Measurements from ENCODE around the gene UPF3A.
"Not testable (repeated sequence)": the region's sequence is repeated elsewhere in the genome, so short reads cannot be mapped to it uniquely, and the experiment has no call there.

Gene UPF3A

DNA sequence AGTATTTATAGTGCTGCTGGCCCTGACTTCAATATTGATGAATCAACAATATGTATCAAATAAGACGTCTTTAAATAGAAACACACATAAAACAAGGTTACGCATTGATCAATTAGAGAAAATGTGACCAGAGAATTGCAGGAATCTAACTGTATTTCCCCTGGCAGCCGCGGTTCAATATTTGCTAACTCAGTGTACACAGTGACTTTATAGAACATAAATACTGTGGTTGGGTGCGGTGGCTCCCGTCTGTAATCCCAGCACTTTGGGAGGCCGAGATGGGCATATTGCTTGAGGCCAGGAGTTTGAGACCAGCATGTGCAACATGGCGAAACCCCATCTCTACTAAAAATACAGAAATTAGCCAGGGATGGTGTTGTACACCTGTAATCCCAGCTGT is 22.8 kb upstream of the UPF3A start:
- DNase-seq (ENCODE audit: low spot score) = no peak
- TF ChIP-seq, protein P1, sequence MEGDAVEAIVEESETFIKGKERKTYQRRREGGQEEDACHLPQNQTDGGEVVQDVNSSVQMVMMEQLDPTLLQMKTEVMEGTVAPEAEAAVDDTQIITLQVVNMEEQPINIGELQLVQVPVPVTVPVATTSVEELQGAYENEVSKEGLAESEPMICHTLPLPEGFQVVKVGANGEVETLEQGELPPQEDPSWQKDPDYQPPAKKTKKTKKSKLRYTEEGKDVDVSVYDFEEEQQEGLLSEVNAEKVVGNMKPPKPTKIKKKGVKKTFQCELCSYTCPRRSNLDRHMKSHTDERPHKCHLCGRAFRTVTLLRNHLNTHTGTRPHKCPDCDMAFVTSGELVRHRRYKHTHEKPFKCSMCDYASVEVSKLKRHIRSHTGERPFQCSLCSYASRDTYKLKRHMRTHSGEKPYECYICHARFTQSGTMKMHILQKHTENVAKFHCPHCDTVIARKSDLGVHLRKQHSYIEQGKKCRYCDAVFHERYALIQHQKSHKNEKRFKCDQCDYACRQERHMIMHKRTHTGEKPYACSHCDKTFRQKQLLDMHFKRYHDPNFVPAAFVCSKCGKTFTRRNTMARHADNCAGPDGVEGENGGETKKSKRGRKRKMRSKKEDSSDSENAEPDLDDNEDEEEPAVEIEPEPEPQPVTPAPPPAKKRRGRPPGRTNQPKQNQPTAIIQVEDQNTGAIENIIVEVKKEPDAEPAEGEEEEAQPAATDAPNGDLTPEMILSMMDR (IDR thresholded peaks at IDR 0.05; ENCODE audit: extremely low read depth, missing control alignments) = no peak

GRCh38 chr13:114259374-114259773 is 22.0 kb upstream of the UPF3A start:
- TF ChIP-seq, protein P1 (IDR thresholded peaks at IDR 0.05; ENCODE audit: extremely low read depth, missing control alignments) = no peak
- DNase-seq (ENCODE audit: low spot score) = no peak

GRCh38 chr13:114259974-114260373 is 21.4 kb upstream of the UPF3A start:
- no peak for DNase-seq (ENCODE audit: low spot score)
- TF ChIP-seq, protein P1 (IDR thresholded peaks at IDR 0.05; ENCODE audit: extremely low read depth, missing control alignments) = no peak

DNA sequence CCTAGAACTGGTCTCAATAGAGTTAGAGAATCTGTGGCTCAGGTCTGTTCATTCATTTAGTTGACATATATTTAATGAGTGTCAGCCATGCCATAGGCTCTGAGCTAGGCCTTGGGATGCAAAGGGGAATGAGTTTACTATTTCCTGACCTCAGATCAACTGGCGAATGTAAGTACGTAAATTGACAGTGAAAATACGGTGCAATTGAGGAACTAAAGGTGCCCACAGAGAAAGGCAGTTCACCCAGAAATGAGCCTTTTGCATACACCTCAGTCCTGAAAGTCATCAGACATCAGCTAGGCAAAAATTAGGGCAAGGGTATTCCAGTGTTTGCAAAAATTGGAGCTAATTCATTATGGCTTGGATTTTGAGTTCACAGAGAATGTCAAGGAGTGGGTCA is 20.6 kb upstream of the UPF3A start:
- TF ChIP-seq, protein P1 (IDR thresholded peaks at IDR 0.05; ENCODE audit: extremely low read depth, missing control alignments) = no peak
- DNase-seq (ENCODE audit: low spot score) = no peak

DNA sequence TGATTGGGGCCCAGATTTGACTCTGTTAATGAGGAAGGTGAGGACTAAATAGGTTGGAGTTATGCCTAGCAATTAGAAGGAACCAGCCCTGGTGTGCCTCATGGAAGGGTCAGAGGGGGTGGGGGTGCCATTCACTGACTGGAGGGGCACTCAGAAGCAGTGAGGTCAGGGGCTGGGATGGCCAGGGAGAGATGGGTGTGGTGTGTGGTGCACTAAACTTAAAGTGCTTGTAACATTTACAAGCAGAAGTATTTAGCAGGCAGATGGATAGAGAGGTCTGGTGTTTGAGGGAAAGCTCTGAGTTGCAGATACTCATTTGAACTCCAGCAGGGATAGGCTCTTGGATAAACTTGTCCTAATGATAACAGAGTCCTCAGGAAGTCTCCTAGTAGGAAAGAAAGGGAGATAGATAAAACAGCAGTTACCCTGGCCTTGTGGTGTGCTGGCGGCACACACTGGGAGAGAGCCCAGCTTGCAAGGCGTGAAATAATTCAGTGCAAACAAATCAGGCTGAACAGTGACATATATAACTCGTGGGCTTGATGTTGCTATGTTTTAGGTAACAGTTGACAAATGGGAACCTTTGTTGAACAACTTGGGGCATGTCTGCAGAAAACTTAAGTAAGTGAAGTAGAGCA is 20.0 kb upstream of the UPF3A start:
- TF ChIP-seq, protein P1 (IDR thresholded peaks at IDR 0.05; ENCODE audit: extremely low read depth, missing control alignments) = no peak

GRCh38 chr13:114263578-114263977 is 17.8 kb upstream of the UPF3A start:
- no peak for DNase-seq (ENCODE audit: low spot score)
- TF ChIP-seq, protein P1 (IDR thresholded peaks at IDR 0.05; ENCODE audit: extremely low read depth, missing control alignments) = no peak

More for the DNA sequence above, 20.0 kb upstream of the UPF3A start:
- no peak for DNase-seq (ENCODE audit: low spot score)

GRCh38 chr13:114264313-114264712 is 17.1 kb upstream of the UPF3A start:
- DNase-seq (ENCODE audit: low spot score) = not testable (repeated sequence)

Measured in GM20000 (cell line).